Keratinocyte (primary cell): ENCODE measurements around the gene MCTP2. TPM values are rescaled to one million over a fixed set of nuclear protein-coding genes. Genes with fewer than 3 reads are reported as not detected.

Experiments used
- DNase-seq: peaks from one replicate; pipeline ENCODE4 v3.0.0-alpha.2; 2011; ENCODE audit warnings: low read depth, missing footprints, low spot score
- FAIRE-seq: peaks from 2 replicates; lab custom pipeline; 2011; peaks lifted over from hg19 to GRCh38; lab: Jason Lieb, UNC
- H2AFZ ChIP-seq: 2 replicates; pipeline ENCODE4 v1.6.0; 2012; ENCODE audit warnings: low read length, control low read depth, inconsistent platforms; ENCODE audit not compliant: control insufficient read depth
- H3K27ac ChIP-seq: 2 replicates; pipeline ENCODE4 v1.5.1; 2011; ENCODE audit warnings: low read length; ENCODE audit not compliant: control insufficient read depth, insufficient read depth
- H3K27me3 ChIP-seq: 3 replicates; pipeline ENCODE4 v1.6.0; 2011; ENCODE audit warnings: low read length; ENCODE audit not compliant: control insufficient read depth, insufficient read depth; ENCODE audit errors: extremely low read depth
- H3K36me3 ChIP-seq, 2 experiments: 2 replicates in 1 of 2; 3 replicates in 1 of 2; pipeline ENCODE4 v1.5.1; 2011; ENCODE audit warnings: low read length in 2 of 2, mild to moderate bottlenecking in 1 of 2; ENCODE audit not compliant: control insufficient read depth in 2 of 2, insufficient read depth in 2 of 2; ENCODE audit errors: extremely low read depth in 1 of 2
- H3K4me1 ChIP-seq: 3 replicates; pipeline ENCODE4 v1.5.1; 2011; ENCODE audit warnings: low read length; ENCODE audit not compliant: control insufficient read depth, insufficient read depth; ENCODE audit errors: extremely low read depth
- H3K4me2 ChIP-seq: 3 replicates; pipeline ENCODE4 v1.6.0; 2011; ENCODE audit warnings: low read depth, low read length; ENCODE audit not compliant: control insufficient read depth, insufficient read depth; ENCODE audit errors: extremely low read depth
- H3K4me3 ChIP-seq, 3 experiments: fragments of 200-600 bp in 1 of 3; sonication (generic) in 1 of 3; 2 replicates in 2 of 3; 3 replicates in 1 of 3; pipeline ENCODE4 v1.5.1; 2011 to 2016; ENCODE audit warnings: low read length in 3 of 3, mild to moderate bottlenecking in 3 of 3, control low read depth in 2 of 3, inconsistent platforms in 1 of 3, low read depth in 1 of 3, mixed read lengths in 1 of 3, mixed run types in 1 of 3, moderate library complexity in 1 of 3; ENCODE audit not compliant: control insufficient read depth in 2 of 3, insufficient read depth in 2 of 3; ENCODE audit errors: extremely low read depth in 1 of 3
- H3K79me2 ChIP-seq: 2 replicates; pipeline ENCODE4 v1.6.0; 2012; ENCODE audit warnings: low read length; ENCODE audit not compliant: control insufficient read depth, insufficient read depth
- H3K9ac ChIP-seq: 3 replicates; pipeline ENCODE4 v1.6.0; 2011; ENCODE audit warnings: low read length; ENCODE audit not compliant: control insufficient read depth, insufficient read depth; ENCODE audit errors: extremely low read depth
- H3K9me1 ChIP-seq: 3 replicates; pipeline ENCODE4 v1.6.0; 2011; ENCODE audit warnings: low read length; ENCODE audit not compliant: control insufficient read depth, insufficient read depth; ENCODE audit errors: extremely low read depth
- H3K9me3 ChIP-seq: 2 replicates; pipeline ENCODE4 v1.5.1; 2012; ENCODE audit warnings: low read depth, low read length; ENCODE audit not compliant: control insufficient read depth
- H4K20me1 ChIP-seq: 3 replicates; pipeline ENCODE4 v1.6.0; 2011; ENCODE audit warnings: low read length; ENCODE audit not compliant: control insufficient read depth, insufficient read depth; ENCODE audit errors: extremely low read depth
- CTCF ChIP-seq, 3 experiments: IDR thresholded peaks in 1 of 3; conservative IDR thresholded peaks in 1 of 3; optimal IDR thresholded peaks in 1 of 3; 2 replicates in 2 of 3; 3 replicates in 1 of 3; pipeline versions ENCODE3 to v1.5.1; 2011; ENCODE audit warnings: low read length in 3 of 3, mild to moderate bottlenecking in 3 of 3, moderate library complexity in 2 of 3, control low read depth in 1 of 3, inconsistent platforms in 1 of 3; ENCODE audit not compliant: insufficient read depth in 2 of 3; ENCODE audit errors: extremely low read depth in 1 of 3
- EZH2 ChIP-seq: IDR thresholded peaks from one replicate; pipeline ENCODE4 v1.6.1; 2012; ENCODE audit warnings: inconsistent platforms, mild to moderate bottlenecking, low read length, moderate library complexity
- dilution Hi-C: fragments of 300-500 bp; cut with MboI; formaldehyde crosslinking; loops from one replicate; pipeline ENCODE4 v1.7.0; 2020; ENCODE audit warnings: low sequenced_read_pairs; ENCODE audit not compliant: extremely low pct_ligation_motif_present
- polyA plus RNA-seq, 5 experiments: library from polyadenylated mRNA; depleted of rRNA in 3 of 5; stranded (reverse) in 3 of 5; stranded (forward) in 1 of 5; unstranded in 1 of 5; fragments of >200 nt; gene quantifications; 1 replicate in 1 of 5; 2 replicates in 3 of 5; 3 replicates in 1 of 5; pipeline versions ENCODE4 v1.2.1 to v1.2.3, GENCODE V29; 2011 to 2012; ENCODE audit warnings: missing spikeins in 2 of 5, low read depth in 1 of 5, low replicate concordance in 1 of 5

Gene MCTP2
- polyA plus RNA-seq, 1 donor (not counting 4 experiments of a cell fraction or from before 2014, with no cell fraction given), result 22.0 TPM

- Histone ChIP-seq H3K4me2 (no peak overlapping the region), H3K79me2 (no peaks in the 10 kb centered on the region), H3K27ac (no peak overlapping the region), H3K4me1 (no peaks in the 10 kb centered on the region), H4K20me1 (no peaks in the 10 kb centered on the region), H3K27me3 (no peaks in the 10 kb centered on the region), H3K9me1 (no peaks in the 10 kb centered on the region), H3K9ac (no peak overlapping the region), H3K9me3 (no peaks in the 10 kb centered on the region), H3K4me3 (no peak overlapping the region), H3K36me3 (no peaks in the 10 kb centered on the region), H2AFZ (no peak overlapping the region)
- dilution Hi-C loops, result no loop called here
- no peak for DNase-seq
- no peak for FAIRE-seq
- TF ChIP-seq CTCF (optimal IDR thresholded peaks at IDR 0.05 in 1 of 3, IDR thresholded peaks at IDR 0.05 in 1 of 3, conservative IDR thresholded peaks at IDR 0.05 in 1 of 3; ENCODE audit: extremely low read depth in 1 of 3, insufficient read depth in 2 of 3, low read length in 3 of 3), result no peak
Observed at GRCh38 chr15:94467034-94467433, 235.7 kb downstream of the MCTP2 start.

- DNase-seq, result no peak
Observed at GRCh38 chr15:94470492-94470891, 239.1 kb downstream of the MCTP2 start.

More at GRCh38 chr15:94470492-94470891, 239.1 kb downstream of the MCTP2 start:
- dilution Hi-C loops, result no loop called here
- Histone ChIP-seq H3K9me3 (no peaks in the 10 kb centered on the region), H3K27me3 (no peaks in the 10 kb centered on the region), H3K4me1 (no peaks in the 10 kb centered on the region), H4K20me1 (no peaks in the 10 kb centered on the region), H3K79me2 (no peaks in the 10 kb centered on the region), H3K9me1 (no peaks in the 10 kb centered on the region), H2AFZ (no peak overlapping the region), H3K4me3 (no peak overlapping the region), H3K4me2 (no peak overlapping the region), H3K27ac (no peak overlapping the region), H3K36me3 (peaks cover 0 to under 1% of the 10 kb centered on the region in 2 experiments), H3K9ac (no peak overlapping the region)
- no peak for FAIRE-seq
- no peak for TF ChIP-seq EZH2
- no peak for TF ChIP-seq CTCF (optimal IDR thresholded peaks at IDR 0.05 in 1 of 3, IDR thresholded peaks at IDR 0.05 in 1 of 3, conservative IDR thresholded peaks at IDR 0.05 in 1 of 3; ENCODE audit: extremely low read depth in 1 of 3, insufficient read depth in 2 of 3, low read length in 3 of 3)
